Measurements from ENCODE around the gene DISP2.

Gene DISP2

GRCh38 chr15:40349163-40349562 lies 8.9 kb upstream of the DISP2 start:
- Mint-ChIP-seq H3K27ac (no peak overlapping the region), H3K9me3 (no peaks in the 10 kb centered on the region), H3K36me3 (ENCODE audit: low read depth) (no peaks in the 10 kb centered on the region), H3K4me1 (peaks cover 18% of the 10 kb centered on the region), H3K4me3 (no peak overlapping the region), H3K27me3 (ENCODE audit: low read depth, poor library complexity) (peaks cover 8% of the 10 kb centered on the region)
- no peak for DNase-seq
- TF ChIP-seq CTCF (IDR thresholded peaks at IDR 0.05), result no peak

- peaks cover 8% of the 10 kb centered on the region for H3K27me3 Mint-ChIP-seq (ENCODE audit: low read depth, poor library complexity)
Observed at GRCh38 chr15:40352281-40352901, 5.6 kb upstream of the DISP2 start.

GRCh38 chr15:40353697-40354096 lies 4.3 kb upstream of the DISP2 start:
- Mint-ChIP-seq H3K27me3 (ENCODE audit: low read depth, poor library complexity) (peaks cover 14% of the 10 kb centered on the region), H3K4me3 (no peak overlapping the region), H3K36me3 (ENCODE audit: low read depth) (no peaks in the 10 kb centered on the region), H3K4me1 (peaks cover 35% of the 10 kb centered on the region), H3K27ac (no peak overlapping the region), H3K9me3 (no peaks in the 10 kb centered on the region)
- DNase-seq, result no peak
- no peak for TF ChIP-seq CTCF (IDR thresholded peaks at IDR 0.05)

More at GRCh38 chr15:40352281-40352901, 5.6 kb upstream of the DISP2 start:
- peaks cover 33% of the 10 kb centered on the region for H3K4me1 Mint-ChIP-seq
- H3K9me3 Mint-ChIP-seq, result no peaks in the 10 kb centered on the region
- H3K27ac Mint-ChIP-seq, result no peak overlapping the region
- H3K4me3 Mint-ChIP-seq, result no peak overlapping the region
- no peak for DNase-seq
- H3K36me3 Mint-ChIP-seq (ENCODE audit: low read depth), result no peaks in the 10 kb centered on the region
- TF ChIP-seq CTCF (IDR thresholded peaks at IDR 0.05), result no peak

- H3K27ac Mint-ChIP-seq, result no peak overlapping the region
- H3K27me3 Mint-ChIP-seq (ENCODE audit: low read depth, poor library complexity), result peaks cover 23% of the 10 kb centered on the region
- H3K4me1 Mint-ChIP-seq, result peaks cover 41% of the 10 kb centered on the region
- no peaks in the 10 kb centered on the region for H3K9me3 Mint-ChIP-seq
- peak; percentile 37 for TF ChIP-seq CTCF (IDR thresholded peaks at IDR 0.05)
- DNase-seq, result peak; percentile 59
- H3K36me3 Mint-ChIP-seq (ENCODE audit: low read depth), result no peaks in the 10 kb centered on the region
- no peak overlapping the region for H3K4me3 Mint-ChIP-seq
Observed at GRCh38 chr15:40354408-40355171, 3.4 kb upstream of the DISP2 start.

- peaks cover 41% of the 10 kb centered on the region for H3K4me1 Mint-ChIP-seq
- no peak for TF ChIP-seq CTCF (IDR thresholded peaks at IDR 0.05)
- no peaks in the 10 kb centered on the region for H3K9me3 Mint-ChIP-seq
- H3K36me3 Mint-ChIP-seq (ENCODE audit: low read depth), result no peaks in the 10 kb centered on the region
- H3K27me3 Mint-ChIP-seq (ENCODE audit: low read depth, poor library complexity), result peaks cover 36% of the 10 kb centered on the region
- no peak for DNase-seq
- H3K27ac Mint-ChIP-seq, result no peak overlapping the region
- H3K4me3 Mint-ChIP-seq, result no peak overlapping the region
Observed at GRCh38 chr15:40355976-40356585, 1.9 kb upstream of the DISP2 start.

Data from nephron progenitor cell (in vitro differentiated cells).